HG02798 (cell line): ENCODE measurements around the gene CORO1C.
"Not testable (repeated sequence)": the region's sequence is repeated elsewhere in the genome, so short reads cannot be mapped to it uniquely, and the experiment has no call there.

ENCODE experiments used
- ATAC-seq: cut with Tn5 transposase; IDR thresholded peaks from one replicate; pipeline ENCODE4 v1.9.1; 2021; ENCODE audit warnings: mild to moderate bottlenecking; ENCODE audit not compliant: unreplicated experiment, poor library complexity

The CORO1C gene

GRCh38 chr12:108638141-108638827 is 93.0 kb downstream of the CORO1C start:
- no peak for ATAC-seq

GRCh38 chr12:108637222-108637971 is 93.9 kb downstream of the CORO1C start:
- no peak for ATAC-seq

DNA sequence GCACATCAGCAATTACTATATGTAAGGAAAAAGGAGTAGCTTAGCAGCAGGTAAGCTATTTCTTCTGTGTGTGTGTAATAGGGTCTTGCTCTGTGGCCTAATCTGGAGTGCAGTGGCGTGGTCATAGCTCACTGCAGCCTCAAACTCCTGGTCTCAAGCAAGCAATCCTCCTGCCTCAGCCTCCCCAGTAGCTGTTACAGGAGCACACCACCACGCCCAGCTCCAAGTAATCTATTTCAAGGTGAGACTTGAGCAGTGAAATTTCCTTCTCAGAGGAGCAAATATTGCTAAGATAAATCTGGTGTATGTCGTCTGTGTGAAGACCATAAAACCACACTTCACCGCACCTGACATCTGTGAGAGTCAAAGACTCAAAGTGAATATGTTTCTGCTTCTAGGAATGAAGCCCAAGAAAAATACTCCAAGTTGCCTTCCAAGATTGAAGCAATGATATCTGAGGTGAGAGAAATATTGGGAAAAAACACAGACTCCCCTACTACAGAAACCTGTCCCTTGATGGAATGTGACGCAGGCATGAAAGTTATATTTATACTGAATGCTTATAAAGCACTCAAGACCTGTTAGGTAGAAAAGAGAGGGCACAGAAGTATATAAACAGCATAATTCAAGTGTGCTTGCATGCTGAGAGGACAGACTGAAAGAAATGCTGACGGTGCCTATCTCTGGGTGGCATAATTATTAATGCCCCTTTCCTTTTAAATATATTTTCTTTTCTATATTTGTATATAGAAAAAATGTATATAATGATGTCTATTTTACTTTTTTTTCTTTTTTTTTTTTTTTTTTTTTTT is 95.1 kb downstream of the CORO1C start:
- no peak for ATAC-seq

- peak; percentile 52 for ATAC-seq
Observed at GRCh38 chr12:108635201-108635996, 95.9 kb downstream of the CORO1C start.

- ATAC-seq = no peak
Observed at GRCh38 chr12:108634341-108634751, 97.0 kb downstream of the CORO1C start.

DNA sequence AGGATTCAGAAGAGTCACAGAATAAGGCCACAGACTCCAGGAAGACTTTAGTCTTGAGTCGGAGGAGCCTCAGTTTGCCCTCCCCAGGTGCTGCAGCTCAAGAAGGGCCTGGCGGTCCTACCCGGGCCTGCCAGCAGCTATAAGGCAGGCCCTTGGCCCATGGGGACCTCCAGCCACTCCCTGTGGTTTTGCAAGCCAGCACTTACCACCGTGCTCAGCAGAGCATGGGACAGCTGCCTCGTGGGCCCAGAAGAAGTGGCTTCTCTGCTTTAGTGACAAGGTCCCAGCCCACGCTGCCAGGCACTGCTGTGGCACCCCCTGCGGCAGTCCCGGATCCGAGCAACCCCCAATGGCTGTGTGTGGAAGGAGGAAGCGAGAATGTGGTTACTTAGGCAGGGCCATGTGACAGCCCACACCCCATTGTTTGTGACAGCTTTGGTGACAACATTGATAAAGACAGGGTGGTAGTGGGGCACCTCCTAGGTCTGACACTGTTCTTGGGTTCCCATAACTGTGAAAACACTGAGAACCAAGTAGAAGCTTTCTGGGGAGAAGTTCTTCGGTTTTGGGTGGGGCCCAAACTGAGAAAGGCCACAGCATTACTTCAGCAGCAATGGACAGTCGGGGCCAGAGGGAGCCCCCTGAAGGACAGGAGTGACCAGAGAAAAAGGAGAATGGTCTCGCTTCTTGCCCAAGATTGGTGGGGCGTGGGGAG is 97.6 kb downstream of the CORO1C start, which contains the start of gene SELPLG:
Gene SELPLG, minus strand, starts transcription at position 361 of the 715 bp plus-strand sequence. CDS start 9,587 bp downstream, outside the sequence.
- peak; percentile 69 for ATAC-seq

- ATAC-seq = no peak
Observed at GRCh38 chr12:108633081-108633533, 98.2 kb downstream of the CORO1C start.

- not testable (repeated sequence) for ATAC-seq
Observed at GRCh38 chr12:108631261-108631660, 100.1 kb downstream of the CORO1C start.

- ATAC-seq = no peak
Observed at GRCh38 chr12:108630481-108631207, 100.7 kb downstream of the CORO1C start.

- ATAC-seq = no peak
Observed at GRCh38 chr12:108629824-108630476, 101.4 kb downstream of the CORO1C start.

- no peak for ATAC-seq
Observed at GRCh38 chr12:108629151-108629550, 102.2 kb downstream of the CORO1C start.

DNA sequence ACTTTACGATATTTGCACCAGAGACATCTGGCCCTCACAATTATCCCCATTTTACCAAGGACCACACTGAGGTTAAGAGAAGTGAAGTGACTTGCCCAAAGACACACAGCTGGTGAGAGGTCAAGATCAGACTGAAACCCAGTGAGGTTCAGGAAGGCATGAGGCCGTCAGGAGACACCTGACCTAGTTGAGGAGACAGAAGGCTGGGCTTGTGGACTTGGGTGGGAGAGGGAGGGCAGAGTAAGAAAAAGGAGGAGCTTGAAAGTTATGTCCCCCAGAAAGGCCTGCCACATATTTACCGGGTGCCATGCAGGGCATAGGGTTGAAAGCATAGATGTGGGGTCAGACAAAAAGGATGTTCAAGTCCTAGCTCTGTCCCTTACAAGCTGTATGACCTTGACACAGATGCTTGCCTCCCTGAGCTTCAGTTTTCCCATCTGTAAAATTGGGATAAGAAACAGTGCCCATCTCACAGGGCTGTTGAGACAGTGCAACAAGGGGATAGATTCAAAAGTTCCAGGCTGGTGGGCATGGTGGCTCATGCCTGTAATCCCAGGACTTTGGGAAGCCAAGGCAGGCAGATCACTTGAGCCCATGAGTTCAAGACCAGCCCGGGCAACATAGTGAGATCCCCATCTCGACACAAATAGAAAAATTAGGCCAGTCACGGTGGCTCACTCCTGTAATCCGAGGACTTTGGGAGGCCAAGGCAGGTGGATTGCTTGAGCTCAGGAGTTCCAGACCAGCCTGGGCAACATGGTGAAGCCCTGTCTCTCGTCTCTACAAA is 104.0 kb downstream of the CORO1C start:
- ATAC-seq = no peak

GRCh38 chr12:108625228-108625627 is 106.1 kb downstream of the CORO1C start:
- no peak for ATAC-seq

GRCh38 chr12:108623577-108623976 is 107.7 kb downstream of the CORO1C start:
- no peak for ATAC-seq

DNA sequence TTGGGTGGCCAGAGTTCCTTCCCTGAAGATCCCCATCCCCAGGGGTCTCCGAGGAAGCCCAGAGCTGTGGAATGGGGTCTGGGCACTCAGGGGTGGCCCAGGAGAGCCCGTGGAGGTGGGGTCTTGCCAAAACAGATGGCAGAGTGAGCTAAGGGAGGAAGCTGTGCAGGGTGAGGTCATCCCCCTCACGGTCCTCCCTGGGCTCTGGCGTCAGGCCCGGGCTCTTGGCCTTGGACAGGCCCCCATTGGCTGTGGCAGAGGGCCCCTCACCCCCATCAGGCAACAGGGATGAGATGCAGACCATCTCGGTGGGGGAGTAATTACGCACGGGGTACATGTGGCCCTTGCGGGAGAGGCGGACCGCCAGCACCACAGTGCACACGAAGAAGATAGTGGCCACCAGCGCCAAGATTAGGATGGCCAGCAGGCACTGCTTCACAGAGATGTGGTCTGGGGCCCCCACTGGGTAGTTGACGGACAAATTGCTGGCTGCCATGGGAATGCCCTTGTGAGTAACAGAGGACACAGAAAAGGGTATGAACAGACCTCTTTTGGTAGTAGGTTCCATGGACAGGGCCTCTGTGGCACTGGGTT is 108.3 kb downstream of the CORO1C start:
- no peak for ATAC-seq

GRCh38 chr12:108622421-108622820 is 108.9 kb downstream of the CORO1C start:
- ATAC-seq = no peak

DNA sequence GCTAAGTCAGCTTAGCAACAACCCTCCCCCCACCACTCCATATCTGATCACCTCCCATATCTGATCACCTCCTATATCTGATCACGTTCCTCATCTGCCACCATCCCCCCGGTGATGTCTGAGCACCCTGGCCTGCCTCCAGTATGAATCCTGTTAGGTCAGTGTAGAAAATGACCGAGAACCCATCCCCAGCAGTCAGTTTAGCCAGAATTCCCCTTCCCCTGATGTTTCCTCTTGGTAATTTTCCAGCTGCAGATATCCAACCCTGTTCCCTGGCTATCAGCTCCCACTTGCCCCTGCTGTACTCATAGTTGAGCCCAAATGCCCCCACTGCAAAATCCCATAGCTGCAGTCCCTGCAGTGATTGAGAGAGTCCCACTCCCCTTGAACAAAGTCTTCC is 110.2 kb downstream of the CORO1C start:
- ATAC-seq = no peak
